ENCODE data around the gene KRTAP2-4.
"Not testable (repeated sequence)": the region's sequence is repeated elsewhere in the genome, so short reads cannot be mapped to it uniquely, and the experiment has no call there.

KRTAP2-4 gene

GRCh38 chr17:41052566-41052965, 13.1 kb downstream of the KRTAP2-4 start:
- H3K27me3 ChIP-seq (ENCODE audit: insufficient read depth, low read length) = 0 out of 2 replicates have a peak, but pooled peaks cover 3% of the 10 kb centered on the region
- no peaks in the 10 kb centered on the region for H3F3A ChIP-seq (ENCODE audit: insufficient read depth, low read length)
- H3K4me2 ChIP-seq (ENCODE audit: low read length) = no peak overlapping the region
- H4K20me1 ChIP-seq (ENCODE audit: insufficient read depth, low read length) = no peaks in the 10 kb centered on the region
- H3K9me3 ChIP-seq (ENCODE audit: low read length) = 0 out of 2 replicates have a peak, but pooled peaks cover 2% of the 10 kb centered on the region
- no peaks in the 10 kb centered on the region for H3K4me1 ChIP-seq (ENCODE audit: insufficient read depth, low read length, severe bottlenecking)
- no peak overlapping the region for H2AFZ ChIP-seq (ENCODE audit: low read length)
- H3K4me3 ChIP-seq (ENCODE audit: low read depth, low read length, poor library complexity, severe bottlenecking) = no peak overlapping the region
- H3K36me3 ChIP-seq (ENCODE audit: insufficient read depth, low read length) = no peaks in the 10 kb centered on the region
- no peaks in the 10 kb centered on the region for H3K79me2 ChIP-seq (ENCODE audit: insufficient read depth, low read length)
- no peak overlapping the region for H3K27ac ChIP-seq (ENCODE audit: low read depth, low read length, poor library complexity, severe bottlenecking)
- H3K9me2 ChIP-seq (ENCODE audit: low read depth, low read length) = no peaks in the 10 kb centered on the region
- no peak for TF ChIP-seq CTCF (IDR thresholded peaks at IDR 0.05; ENCODE audit: low read length)
- no peak for TF ChIP-seq EZH2 (IDR thresholded peaks at IDR 0.05; ENCODE audit: borderline replicate concordance, low read length)
- H3K9ac ChIP-seq (ENCODE audit: low read length) = no peak overlapping the region

- no peak for TF ChIP-seq EZH2 (IDR thresholded peaks at IDR 0.05; ENCODE audit: borderline replicate concordance, low read length)
- TF ChIP-seq CTCF (IDR thresholded peaks at IDR 0.05; ENCODE audit: low read length) = no peak
- Histone ChIP-seq H3K4me3 (ENCODE audit: low read depth, low read length, poor library complexity, severe bottlenecking) (no peak overlapping the region), H2AFZ (ENCODE audit: low read length) (no peak overlapping the region), H4K20me1 (ENCODE audit: insufficient read depth, low read length) (no peaks in the 10 kb centered on the region), H3K27ac (ENCODE audit: low read depth, low read length, poor library complexity, severe bottlenecking) (no peak overlapping the region), H3K4me1 (ENCODE audit: insufficient read depth, low read length, severe bottlenecking) (no peaks in the 10 kb centered on the region), H3K79me2 (ENCODE audit: insufficient read depth, low read length) (no peaks in the 10 kb centered on the region), H3K4me2 (ENCODE audit: low read length) (no peak overlapping the region), H3F3A (ENCODE audit: insufficient read depth, low read length) (no peaks in the 10 kb centered on the region), H3K27me3 (ENCODE audit: insufficient read depth, low read length) (no peaks in the 10 kb centered on the region), H3K36me3 (ENCODE audit: insufficient read depth, low read length) (no peaks in the 10 kb centered on the region), H3K9me3 (ENCODE audit: low read length) (0 out of 2 replicates have a peak, but pooled peaks cover 2% of the 10 kb centered on the region), H3K9ac (ENCODE audit: low read length) (no peak overlapping the region), H3K9me2 (ENCODE audit: low read depth, low read length) (no peaks in the 10 kb centered on the region)
These were observed 16.6 kb downstream of the KRTAP2-4 start for GRCh38 chr17:41049110-41049509.

- H3K36me3 ChIP-seq (ENCODE audit: insufficient read depth, low read length) = no peaks in the 10 kb centered on the region
- no peak overlapping the region for H3K27ac ChIP-seq (ENCODE audit: low read depth, low read length, poor library complexity, severe bottlenecking)
- no peak overlapping the region for H3K4me3 ChIP-seq (ENCODE audit: low read depth, low read length, poor library complexity, severe bottlenecking)
- H3K79me2 ChIP-seq (ENCODE audit: insufficient read depth, low read length) = no peaks in the 10 kb centered on the region
- H3K9me3 ChIP-seq (ENCODE audit: low read length) = 0 out of 2 replicates have a peak, but pooled peaks cover 2% of the 10 kb centered on the region
- H3K4me1 ChIP-seq (ENCODE audit: insufficient read depth, low read length, severe bottlenecking) = no peaks in the 10 kb centered on the region
- H3K9ac ChIP-seq (ENCODE audit: low read length) = no peak overlapping the region
- no peaks in the 10 kb centered on the region for H3F3A ChIP-seq (ENCODE audit: insufficient read depth, low read length)
- H3K4me2 ChIP-seq (ENCODE audit: low read length) = no peak overlapping the region
- H2AFZ ChIP-seq (ENCODE audit: low read length) = no peak overlapping the region
- no peaks in the 10 kb centered on the region for H3K27me3 ChIP-seq (ENCODE audit: insufficient read depth, low read length)
- TF ChIP-seq EZH2 (IDR thresholded peaks at IDR 0.05; ENCODE audit: borderline replicate concordance, low read length) (no peak), CTCF (IDR thresholded peaks at IDR 0.05; ENCODE audit: low read length) (no peak)
- no peaks in the 10 kb centered on the region for H3K9me2 ChIP-seq (ENCODE audit: low read depth, low read length)
- H4K20me1 ChIP-seq (ENCODE audit: insufficient read depth, low read length) = no peaks in the 10 kb centered on the region
These were observed 17.2 kb downstream of the KRTAP2-4 start for GRCh38 chr17:41048441-41048840.

- H3K9me3 ChIP-seq (ENCODE audit: low read length); H3K27me3 ChIP-seq (ENCODE audit: insufficient read depth, low read length); H3K9ac ChIP-seq (ENCODE audit: low read length); H3K9me2 ChIP-seq (ENCODE audit: low read depth, low read length); H3K4me1 ChIP-seq (ENCODE audit: insufficient read depth, low read length, severe bottlenecking); H4K20me1 ChIP-seq (ENCODE audit: insufficient read depth, low read length); H3K4me3 ChIP-seq (ENCODE audit: low read depth, low read length, poor library complexity, severe bottlenecking); H3K27ac ChIP-seq (ENCODE audit: low read depth, low read length, poor library complexity, severe bottlenecking); H3K36me3 ChIP-seq (ENCODE audit: insufficient read depth, low read length); H2AFZ ChIP-seq (ENCODE audit: low read length); H3F3A ChIP-seq (ENCODE audit: insufficient read depth, low read length); H3K4me2 ChIP-seq (ENCODE audit: low read length); H3K79me2 ChIP-seq (ENCODE audit: insufficient read depth, low read length): not testable (repeated sequence)
These were observed 18.8 kb downstream of the KRTAP2-4 start, which contains the start of gene KRTAP2-1 for GRCh38 chr17:41046735-41047465. KRTAP2-1 (minus strand) TSS chr17:41047316; CDS start chr17:41047267, 49 bp downstream.
